ENCODE data around the gene LCTL.

- TF ChIP-seq CTCF (conservative IDR thresholded peaks at IDR 0.05; ENCODE audit: low read depth, low read length) (no peak), EZH2 (IDR thresholded peaks at IDR 0.05; ENCODE audit: borderline replicate concordance, low read depth, low read length, poor library complexity, severe bottlenecking) (no peak)
These were observed 48.7 kb upstream of the LCTL start for GRCh38 chr15:66614456-66614855.

Data from A673 (cell line).